ENCODE results near the gene OR10G2.

GRCh38 chr14:21656980-21657379, 22.2 kb upstream of the OR10G2 start:
- TF ChIP-seq CTCF (IDR thresholded peaks at IDR 0.05) (no peak), POLR2A (IDR thresholded peaks at IDR 0.05) (no peak)
